22Rv1 (cell line): ENCODE results near the gene TYW3.

Source experiments
- CTCF ChIP-seq: fragments of 450-650 bp; IDR thresholded peaks from 2 replicates; pipeline ENCODE4 v1.5.1; 2017; ENCODE audit warnings: mild to moderate bottlenecking
- ZFX ChIP-seq: fragments of 450-650 bp; IDR thresholded peaks from 2 replicates; pipeline ENCODE4 v1.6.1; 2017; ENCODE audit warnings: antibody characterized with exemption, borderline replicate concordance

- TF ChIP-seq CTCF (no peak), ZFX (no peak)
Observed at GRCh38 chr1:74697832-74698231, 35.1 kb upstream of the TYW3 start.
